ENCODE results near the gene ACP7. TPM values are rescaled to one million over a fixed set of nuclear protein-coding genes. Genes with fewer than 3 reads are reported as not detected.

The ACP7 gene
- total and polyA plus RNA-seq, 2 of the 8 experiments (the other 6 are each of a cell fraction or from before 2014, with no cell fraction given), result 0.27 to 0.50 TPM

GRCh38 chr19:39158646-39159260, 74.6 kb downstream of the ACP7 start (continued):
- TF ChIP-seq CHD7 (IDR thresholded peaks at IDR 0.05; ENCODE audit: insufficient replicate concordance, low read length), result no peak
